ENCODE data around the gene ASPG.
A peak's percentile ranks its signal among the peaks of the same experiment; 100 is the strongest.

The ASPG gene

DNA sequence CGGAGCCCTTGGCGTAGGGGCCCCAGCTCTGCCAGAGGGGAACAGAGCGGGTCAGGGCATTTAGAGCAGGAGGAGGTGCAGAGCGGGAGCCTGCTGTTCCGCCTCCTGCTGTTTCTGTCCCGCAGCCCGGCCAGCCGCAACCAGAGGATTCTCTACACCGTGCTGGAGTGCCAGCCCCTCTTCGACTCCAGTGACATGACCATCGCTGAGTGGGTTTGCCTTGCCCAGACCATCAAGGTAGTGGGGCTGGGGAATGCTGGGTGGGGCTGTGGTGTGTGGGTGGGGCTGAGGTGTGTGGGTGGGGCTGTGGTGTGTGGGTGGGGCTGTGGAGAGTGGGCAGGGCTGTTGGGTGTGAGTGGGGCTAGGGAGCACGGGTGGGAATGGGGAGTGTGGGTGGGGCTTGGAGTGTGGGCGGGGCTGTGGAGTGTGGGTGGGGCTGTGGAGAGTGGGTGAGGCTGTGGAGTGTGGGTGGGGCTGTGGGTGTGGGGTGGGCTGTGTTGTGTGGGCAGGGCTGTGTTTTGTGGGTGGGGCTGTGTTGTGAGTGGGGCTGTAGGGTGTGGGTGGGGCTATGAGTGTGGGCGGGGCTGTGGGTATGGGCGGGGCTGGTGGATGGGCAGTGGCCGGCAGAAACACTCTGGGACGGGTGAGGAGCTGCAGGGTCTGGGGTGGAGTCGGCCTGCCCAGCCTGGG is 8.0 kb downstream of the ASPG start:
- no peak for DNase-seq (ENCODE audit: low spot score)

DNA sequence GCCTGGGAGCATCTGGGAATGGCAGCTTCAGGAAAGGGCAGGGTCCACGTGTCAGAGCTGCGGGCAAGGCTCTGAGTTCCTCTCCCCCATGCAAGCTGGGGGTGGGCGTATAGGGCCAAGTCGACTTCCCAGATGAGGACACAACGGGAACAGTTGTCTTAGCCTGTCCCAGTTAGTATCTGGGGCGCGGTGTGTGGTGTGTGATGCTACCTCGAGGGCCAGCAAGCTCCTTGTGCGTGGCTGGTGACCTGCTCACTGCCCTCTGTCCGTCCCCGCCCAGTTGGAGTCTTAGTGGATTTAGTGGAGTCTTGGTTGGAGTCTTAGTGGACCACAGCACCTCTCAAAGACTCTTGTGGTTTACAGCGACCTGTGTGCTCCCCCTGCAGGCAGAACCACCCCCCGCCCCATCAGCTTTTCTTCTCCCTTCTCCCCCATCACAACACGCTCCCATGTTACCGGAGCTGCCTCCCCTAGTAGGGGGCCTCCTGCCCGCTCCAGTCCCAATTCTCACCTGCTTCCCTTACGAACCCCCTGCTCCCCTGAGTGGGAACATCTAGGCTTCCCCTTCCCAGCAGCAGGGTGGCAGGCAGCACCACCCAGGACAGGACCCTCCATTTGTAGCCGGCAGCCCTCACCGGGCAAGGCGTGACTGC is 8.7 kb downstream of the ASPG start:
- no peak for DNase-seq (ENCODE audit: low spot score)

DNA sequence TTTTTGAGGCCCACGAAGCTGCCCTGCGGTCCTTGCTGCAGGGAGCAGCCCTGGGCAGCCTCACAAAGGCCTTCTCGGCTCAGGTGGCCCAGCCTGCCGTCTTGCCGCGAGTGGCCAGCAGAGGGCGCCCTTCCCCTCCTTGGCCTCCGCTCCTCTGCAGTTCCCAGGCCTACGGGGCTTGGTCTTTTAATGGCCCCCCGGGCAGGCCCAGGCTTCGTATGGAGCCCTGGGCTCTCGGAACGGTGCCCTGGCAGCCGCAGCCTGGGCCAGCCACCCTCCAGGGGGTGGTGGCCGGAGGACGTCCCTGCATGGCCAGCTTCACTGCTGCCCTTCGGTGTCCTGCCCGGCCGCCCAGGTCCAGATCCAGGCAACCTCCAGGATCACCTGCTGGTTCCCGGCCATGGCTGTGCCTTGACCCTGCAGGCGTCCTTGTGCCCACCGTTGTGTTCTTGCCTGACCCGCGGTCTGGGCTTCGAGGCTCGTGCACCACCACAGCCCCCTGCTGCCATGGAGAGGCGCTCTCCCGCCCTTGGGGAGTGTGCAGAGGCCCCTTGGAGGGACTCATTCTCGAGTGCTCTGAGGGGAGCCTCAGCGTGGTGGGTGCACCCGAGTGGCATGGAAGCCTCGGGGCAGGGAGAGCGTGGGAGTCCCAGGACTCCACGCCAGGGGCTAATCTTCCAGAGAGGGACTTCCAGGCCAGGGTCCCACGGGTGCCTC is 9.4 kb downstream of the ASPG start:
- DNase-seq (ENCODE audit: low spot score) = peak; percentile 91

DNA sequence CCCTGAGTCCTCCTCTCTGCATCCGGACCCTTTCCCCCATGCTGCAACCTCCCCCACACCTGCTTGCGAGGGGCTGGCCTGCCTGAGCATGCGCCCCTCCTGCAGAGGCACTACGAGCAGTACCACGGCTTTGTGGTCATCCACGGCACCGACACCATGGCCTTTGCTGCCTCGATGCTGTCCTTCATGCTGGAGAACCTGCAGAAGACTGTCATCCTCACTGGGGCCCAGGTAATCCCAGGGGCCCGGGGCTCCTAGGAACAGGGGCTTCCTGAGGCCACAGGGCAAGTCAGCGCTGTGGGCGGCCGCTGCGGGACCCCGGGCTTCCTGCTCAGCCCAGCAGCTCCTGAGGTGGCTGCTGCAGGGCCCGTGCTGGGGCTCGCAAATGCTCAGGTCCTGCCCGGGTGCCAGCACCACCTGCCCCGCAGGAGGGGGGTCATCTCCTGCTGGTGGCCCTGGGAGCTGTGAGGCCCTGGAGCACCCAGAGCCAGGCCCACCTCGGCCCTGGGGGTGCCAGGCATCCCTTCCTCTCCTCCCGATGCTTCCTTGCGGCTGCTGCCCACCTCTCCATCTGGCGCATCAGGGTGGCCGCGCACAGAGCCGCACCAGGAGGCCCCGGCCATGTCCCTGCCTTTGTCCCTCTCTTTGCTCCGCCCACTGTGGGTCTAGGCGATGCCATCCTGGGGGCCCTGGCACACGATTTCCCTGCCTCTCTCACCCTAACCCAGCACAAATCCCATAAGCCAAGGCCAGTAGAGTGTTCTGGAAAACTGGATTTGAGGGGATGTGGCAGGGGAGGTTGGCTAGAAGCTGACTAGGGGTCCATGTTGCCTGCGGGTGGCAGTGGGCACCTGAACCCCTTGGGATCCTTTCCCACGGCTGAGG is 10.2 kb downstream of the ASPG start:
- DNase-seq (ENCODE audit: low spot score) = no peak

DNA sequence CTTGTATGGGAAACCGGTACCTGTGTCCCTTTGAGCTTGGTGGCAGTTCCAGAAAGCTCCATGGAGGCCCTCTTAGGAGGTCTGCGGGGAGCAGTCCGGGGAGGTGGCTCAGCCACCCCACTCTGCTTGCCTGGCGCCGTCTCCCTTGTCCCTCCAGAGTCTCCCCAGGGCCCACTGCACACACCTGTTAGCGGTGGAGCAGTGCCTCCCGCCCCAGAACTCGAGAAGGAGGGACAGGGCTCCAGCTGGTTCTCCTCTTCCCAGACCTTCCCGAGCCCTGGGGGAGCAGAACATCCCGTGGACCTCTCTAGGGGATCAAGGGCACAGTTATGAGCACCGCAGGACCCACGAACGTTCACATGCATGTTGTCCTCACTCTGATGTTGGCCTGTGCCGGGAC is 10.8 kb downstream of the ASPG start:
- no peak for DNase-seq (ENCODE audit: low spot score)

DNA sequence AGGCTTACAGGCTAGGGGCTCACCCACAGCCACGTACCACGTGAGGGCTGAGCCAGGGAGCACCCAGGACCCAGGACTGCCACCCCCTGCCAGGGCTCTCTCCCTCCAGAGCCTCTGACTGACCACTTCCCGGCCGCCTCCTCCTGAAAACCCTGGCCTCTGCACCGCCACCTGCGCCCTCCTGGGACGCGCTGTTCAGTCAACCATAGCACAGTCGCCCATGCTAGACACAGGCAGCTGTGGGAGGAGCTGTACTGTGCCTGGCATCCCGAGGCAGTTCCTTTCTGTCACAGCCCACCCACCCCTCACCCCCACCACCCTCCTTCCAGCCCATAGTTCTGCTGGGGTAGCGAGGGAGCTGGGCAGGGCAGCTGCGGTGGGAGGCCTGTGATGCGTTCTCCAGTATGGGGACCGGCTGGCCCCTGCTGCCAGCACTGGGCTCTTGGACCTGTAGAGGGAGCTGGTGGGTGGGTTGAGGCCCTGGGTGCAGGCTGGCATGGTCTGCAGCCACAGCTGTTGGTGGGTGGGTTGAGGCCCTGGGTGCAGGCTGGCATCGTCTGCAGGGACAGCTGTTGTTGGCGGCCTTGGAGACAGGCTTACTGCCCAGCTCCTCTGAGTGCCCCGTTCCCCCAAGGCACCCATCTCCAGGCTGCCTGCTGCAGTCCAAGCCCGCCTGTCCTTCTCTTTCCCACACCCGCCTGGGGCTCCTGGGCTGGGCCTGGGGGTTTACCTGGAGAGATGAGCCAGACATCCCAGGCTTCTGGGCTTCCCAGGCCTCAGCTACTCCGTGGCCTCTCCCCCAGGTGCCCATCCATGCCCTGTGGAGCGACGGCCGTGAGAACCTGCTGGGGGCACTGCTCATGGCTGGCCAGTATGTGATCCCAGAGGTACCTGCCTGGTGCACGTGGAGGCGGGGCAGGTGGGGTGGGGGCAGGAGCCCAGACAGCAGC is 11.5 kb downstream of the ASPG start:
- no peak for DNase-seq (ENCODE audit: low spot score)

DNA sequence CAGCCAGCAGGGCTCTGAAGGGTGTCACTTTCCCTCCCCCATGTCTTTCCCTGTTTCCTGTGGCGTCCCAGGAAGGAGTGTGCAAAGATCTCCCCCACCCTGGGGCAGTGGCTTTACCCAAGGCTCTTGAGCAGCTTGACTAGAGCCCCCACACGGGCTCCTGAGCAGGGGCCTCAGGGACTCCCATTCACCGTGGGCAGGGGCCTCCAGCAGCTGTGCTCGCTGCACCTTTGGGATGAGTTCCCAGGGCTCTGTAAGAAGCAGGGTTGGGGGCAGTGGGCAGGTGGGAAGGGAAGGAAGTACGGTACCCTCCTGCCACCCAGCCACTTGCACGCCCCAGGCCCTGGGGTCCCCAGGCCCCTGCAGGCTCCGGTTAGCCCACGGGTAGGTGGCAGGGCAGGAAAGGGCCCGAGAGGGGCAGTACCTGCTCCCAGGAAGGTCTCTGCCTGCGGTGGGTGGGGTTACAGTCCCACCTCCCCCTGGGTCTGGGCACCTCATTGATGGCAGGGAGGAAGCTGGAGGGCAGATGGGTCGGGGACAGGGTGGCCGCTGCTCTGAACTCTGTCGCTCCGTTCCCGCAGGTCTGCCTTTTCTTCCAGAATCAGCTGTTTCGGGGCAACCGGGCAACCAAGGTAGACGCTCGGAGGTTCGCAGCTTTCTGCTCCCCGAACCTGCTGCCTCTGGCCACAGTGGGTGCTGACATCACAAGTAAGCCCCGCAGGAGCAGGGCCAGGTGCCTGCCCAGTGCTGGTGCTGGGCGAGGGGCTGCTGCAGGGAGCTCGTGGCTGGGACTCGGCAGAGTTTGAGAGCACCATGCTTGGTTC is 13.0 kb downstream of the ASPG start:
- DNase-seq (ENCODE audit: low spot score) = no peak

DNA sequence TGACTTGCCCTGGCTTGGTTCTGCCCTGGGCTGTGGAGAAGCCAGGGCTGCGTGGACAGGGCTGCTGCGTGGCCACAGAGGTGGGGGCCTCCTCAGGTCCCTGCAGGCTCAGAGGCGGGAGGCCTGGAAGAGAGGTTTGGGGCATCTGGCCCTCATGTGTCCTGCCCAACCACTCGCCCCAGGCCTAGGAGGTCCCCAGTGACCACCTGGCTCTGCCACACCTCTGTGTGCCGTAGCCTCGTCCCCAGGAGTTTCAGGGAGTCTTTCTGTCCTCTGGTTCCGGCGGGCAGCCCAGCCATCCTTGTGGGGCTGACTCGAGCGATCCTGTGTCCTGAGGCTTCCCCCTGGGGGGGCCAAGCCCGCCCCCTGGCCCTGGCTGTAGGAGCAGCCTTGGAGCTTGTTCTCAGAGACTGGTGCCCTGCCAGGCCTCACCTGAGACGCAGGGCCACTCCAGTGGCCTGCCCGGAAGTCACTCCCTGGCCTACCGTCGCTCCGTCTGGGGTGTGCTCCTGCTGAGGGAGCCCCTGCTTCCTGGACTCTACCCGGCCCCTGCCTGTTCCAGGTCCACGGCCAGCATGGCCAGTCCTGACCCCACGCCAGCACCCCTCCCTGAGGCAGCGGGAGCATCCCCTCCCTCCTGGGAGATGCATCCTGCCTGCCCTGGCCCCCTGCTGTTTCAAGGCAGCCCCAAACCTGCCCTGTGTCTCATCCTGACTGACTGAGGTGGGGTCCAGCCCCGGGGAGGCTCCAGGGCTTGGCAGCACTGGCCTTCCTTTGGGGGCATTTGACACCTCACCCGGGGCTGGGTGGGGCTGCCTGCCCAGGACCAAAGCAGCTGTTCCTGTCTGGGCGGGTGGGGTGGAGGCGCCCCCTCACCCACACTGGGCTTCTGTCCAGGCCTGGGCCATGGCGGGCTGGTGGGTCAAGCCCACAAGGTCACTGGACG is 13.9 kb downstream of the ASPG start:
- DNase-seq (ENCODE audit: low spot score) = no peak

DNA sequence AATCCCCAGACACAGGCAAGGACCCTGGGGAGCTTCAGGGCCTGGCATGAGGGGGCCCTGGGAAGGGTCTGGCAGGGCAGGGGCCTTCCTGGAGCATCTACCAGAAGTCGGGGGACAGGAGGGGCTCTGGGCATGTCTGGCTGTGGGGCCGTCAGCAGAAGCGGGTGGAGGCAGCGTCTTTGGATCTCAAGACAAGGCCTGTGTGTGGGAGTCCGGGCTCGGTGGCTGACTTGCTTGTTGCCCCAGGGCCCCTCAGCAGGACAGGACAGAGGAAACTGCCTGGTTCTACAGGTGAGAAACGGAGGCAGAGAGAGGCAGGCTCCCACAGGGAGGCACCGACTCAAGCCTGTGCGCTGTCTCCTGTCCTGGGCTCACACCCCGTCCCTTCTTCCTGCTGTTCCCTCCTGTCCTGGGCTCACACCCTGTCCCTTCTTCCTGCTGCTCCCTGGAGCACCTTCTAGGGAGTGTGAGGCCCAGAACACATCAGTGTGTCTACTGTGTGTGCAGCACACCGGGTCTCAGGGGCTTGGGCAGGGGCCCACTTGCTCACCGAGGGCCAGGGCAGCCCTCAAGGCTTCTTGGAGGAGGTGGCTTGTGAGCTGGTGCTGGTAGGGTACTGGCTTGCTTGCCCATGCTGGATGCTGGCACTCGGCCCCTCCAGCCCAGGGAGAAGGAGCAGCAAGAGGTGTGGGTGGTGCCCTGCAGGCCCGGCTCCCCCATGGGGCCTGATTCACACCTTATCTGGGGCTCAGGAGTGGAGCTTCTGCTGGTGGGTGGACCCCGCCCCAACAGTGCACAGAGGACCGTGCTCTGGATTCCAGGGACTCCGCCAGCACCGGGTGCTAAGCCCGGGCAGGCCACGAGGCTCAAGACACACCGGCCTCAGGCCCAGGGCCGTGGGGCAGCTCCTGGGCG is 14.9 kb downstream of the ASPG start:
- DNase-seq (ENCODE audit: low spot score) = peak; percentile 39

DNA sequence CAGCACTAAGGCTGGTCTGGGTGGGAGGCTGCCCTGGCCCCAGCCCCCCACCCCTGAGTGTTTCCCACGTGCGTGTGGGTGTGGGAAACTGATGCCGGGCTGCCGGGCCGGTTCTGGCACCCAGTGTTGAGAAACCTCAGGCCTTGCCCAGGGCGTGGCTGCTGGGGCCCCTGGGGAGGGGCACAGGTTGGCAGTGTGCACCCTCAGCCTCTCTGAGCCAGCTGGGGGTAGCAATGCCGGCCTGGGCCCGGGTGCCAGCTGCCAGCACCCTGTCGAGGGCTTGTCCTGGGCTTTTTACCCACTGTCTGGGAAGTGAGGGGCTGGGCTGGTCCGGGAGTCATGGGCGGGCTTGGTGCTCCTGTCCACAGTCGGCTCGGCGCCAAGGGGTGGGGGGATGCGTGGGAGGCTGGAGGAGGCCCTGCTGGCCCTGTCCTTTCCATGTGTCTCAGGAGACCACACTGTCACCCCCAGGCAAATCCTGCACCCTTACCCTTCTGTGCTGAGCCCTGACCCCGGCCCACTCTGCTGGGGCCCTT is 15.7 kb downstream of the ASPG start:
- peak; percentile 44 for DNase-seq (ENCODE audit: low spot score)

DNA sequence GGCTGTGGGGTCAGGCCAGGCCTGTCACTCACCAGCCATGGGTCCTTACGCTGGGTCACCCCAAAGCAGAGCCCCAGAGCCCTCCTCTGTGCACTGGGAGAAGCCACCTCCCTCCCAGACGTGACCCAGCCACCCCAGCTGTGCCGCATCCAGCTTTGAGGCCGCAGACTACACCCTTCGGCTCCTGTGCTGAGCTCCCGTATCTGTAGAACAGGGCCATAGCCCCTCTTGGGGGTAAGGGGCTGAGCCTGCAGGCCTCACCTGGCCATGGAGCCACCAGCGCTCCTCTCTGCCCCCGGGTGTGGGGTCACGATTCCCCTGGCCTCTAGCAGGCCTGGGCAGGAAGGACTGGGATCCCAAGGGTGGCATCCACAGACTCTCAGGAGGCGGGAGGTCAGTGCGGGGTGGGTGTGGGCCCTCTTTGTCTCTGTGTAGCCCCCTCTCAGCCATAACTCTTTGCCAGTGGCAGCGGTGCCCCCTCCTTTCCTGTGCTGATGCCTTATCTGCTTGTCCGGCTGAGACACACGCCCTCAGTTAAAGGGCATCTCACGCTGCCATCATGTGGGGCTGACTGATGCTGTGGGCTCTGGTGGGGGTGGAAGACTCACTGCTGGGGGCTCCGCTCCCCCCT is 16.3 kb downstream of the ASPG start:
- DNase-seq (ENCODE audit: low spot score) = peak; percentile 44

DNA sequence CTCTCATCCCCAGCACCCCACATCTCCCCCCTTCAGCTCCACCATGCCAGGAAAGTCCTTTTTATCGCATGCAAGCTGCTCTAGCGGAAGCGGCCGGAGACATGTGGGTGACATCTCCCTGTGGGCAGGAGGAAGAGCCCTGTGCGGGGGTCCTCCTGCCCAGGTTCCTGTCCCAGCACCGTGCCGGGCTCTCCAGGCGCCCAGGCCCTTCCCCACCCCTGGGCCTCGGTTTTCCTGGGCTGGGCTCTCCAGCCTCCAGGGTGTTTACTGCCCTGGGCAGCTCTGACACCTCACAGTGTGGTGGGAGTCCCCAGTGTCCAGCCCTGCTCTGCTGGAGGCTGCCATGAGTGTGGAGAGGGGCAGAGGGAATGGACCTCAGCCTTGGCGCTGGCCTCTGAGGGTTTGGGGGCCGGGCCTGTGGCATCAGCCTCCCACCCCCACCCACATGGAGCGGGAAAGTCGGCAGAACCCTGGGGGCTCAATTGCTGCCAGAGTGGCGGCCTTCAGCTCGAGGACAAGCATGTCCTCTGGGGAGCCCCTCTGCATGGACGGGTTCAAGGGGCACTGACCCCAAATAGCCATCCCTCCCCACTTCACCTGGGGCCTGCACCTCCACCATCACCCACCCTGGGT is 16.9 kb downstream of the ASPG start:
- DNase-seq (ENCODE audit: low spot score) = peak; percentile 39

DNA sequence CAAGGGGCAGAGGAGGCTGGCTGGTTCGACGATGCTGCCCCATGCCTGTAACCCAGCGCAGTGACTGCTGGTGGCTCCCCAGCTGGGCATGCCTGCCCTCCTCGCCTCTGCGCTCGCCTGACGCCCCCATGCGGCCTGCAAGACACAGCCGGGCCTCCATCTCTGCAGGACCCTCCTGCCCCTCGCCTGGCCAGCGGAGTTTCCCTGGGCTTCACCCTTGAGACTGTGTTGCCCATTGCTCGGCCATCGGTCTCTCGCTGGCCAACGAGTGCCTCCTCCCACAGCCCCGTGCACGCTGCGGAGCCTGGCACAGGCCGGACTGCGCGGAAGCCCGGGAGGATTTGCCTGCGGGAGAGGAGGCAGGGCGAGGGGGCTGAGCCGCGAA is 17.6 kb downstream of the ASPG start:
- no peak for DNase-seq (ENCODE audit: low spot score)

DNA sequence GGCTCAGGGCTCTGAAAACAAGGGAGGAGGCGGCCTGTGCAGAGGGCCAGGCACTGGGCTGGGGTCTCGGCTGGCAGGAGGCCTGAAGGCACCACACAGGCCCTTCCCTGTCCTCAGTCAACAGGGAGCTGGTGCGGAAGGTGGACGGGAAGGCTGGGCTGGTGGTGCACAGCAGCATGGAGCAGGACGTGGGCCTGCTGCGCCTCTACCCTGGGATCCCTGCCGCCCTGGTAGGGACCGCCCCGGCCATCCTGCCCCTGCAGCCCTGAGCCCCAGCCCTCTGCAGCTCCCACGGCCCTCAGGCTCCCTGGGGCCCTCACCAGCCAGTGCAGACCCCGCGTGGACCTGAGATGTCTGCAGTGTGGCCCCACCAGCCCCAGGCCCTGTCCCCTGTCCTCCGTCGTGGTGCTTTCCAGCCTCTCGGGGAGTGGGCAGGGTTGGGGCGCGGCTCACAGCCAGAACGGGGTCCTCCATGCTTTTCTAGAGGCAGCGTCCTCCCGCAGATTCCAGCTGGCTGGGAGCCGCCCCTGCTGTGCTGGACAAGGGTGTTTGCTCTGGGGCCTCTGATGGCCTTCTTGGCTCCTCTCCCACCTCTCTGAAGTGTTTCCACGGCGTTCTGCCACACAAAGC is 18.1 kb downstream of the ASPG start:
- DNase-seq (ENCODE audit: low spot score) = peak; percentile 51

DNA sequence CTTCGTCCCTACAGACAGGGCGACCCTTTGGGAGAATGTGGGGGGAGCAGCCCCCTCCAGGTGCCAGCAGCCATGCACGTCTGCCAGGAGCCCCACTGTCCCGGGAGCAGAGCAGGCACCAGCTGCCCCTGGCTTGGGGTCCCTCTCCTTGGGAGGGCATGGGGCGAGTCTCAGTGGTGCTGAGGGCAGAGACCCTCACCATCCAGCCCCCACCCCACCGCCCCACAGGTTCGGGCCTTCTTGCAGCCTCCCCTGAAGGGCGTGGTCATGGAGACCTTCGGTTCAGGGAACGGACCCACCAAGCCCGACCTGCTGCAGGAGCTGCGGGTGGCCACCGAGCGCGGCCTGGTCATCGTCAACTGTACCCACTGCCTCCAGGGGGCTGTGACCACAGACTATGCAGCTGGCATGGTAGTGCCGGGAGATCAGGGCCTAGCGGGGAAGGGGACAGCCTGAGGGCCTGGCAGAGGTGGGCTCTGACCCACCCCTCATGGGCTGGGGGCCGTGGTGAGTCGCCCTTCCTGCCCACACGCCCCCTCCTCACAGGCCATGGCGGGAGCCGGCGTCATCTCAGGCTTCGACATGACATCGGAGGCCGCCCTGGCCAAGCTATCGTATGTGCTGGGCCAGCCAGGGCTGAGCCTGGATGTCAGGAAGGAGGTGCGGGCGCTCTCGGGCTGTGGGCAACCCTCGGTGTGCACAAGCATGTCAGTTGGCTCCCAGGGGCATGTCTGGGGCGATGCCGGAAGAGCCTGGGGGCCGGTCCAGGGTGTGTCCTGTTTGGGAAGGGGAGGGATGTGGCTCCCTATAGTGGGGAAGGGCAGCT is 18.8 kb downstream of the ASPG start:
- peak; percentile 43 for DNase-seq (ENCODE audit: low spot score)

All from ecto neural progenitor cell (in vitro differentiated cells).